Activated CD4-positive, alpha-beta T cell treated with anti-CD3 and anti-CD28 coated beads for 36 hours (primary cell): ENCODE measurements around the gene LSM11. TPM values are rescaled to one million over a fixed set of nuclear protein-coding genes. Genes with fewer than 3 reads are reported as not detected.
"Not testable (repeated sequence)": the region's sequence is repeated elsewhere in the genome, so short reads cannot be mapped to it uniquely, and the experiment has no call there.

Experiments used
- ATAC-seq: fragments of 200-7000 bp; cut with Tn5 transposase; one replicate; pipeline ENCODE4 v1.10.0; 2021; ENCODE audit warnings: mild to moderate bottlenecking, moderate library complexity
- CTCF ChIA-PET: fragments of 350-600 bp; sonication (Branson Sonifier 250); formaldehyde crosslinking; loops from one replicate; lab custom pipeline; 2021; ENCODE audit warnings: antibody characterized with exemption; lab: Charles Lee
- POLR2A ChIA-PET: fragments of 350-600 bp; sonication (Branson Sonifier 250); formaldehyde crosslinking; loops from one replicate; lab custom pipeline; 2021; ENCODE audit warnings: antibody characterized with exemption, inconsistent platforms; lab: Charles Lee
- DNase-seq: peaks from one replicate; pipeline ENCODE4 v3.0.0-alpha.2; 2020
- H3K27ac Mint-ChIP-seq: one replicate; pipeline ENCODE4 v1.8.0; 2021; ENCODE audit warnings: mixed read lengths
- H3K27me3 Mint-ChIP-seq: one replicate; pipeline ENCODE4 v1.8.0; 2021; ENCODE audit warnings: mixed read lengths
- H3K36me3 Mint-ChIP-seq: one replicate; pipeline ENCODE4 v1.8.0; 2021; ENCODE audit warnings: low read depth, mixed read lengths
- H3K4me1 Mint-ChIP-seq: one replicate; pipeline ENCODE4 v1.8.0; 2021; ENCODE audit warnings: mixed read lengths
- H3K4me3 Mint-ChIP-seq: one replicate; pipeline ENCODE4 v1.8.0; 2021; ENCODE audit warnings: mild to moderate bottlenecking, moderate library complexity, mixed read lengths
- H3K9me3 Mint-ChIP-seq: one replicate; pipeline ENCODE4 v1.8.0; 2021; ENCODE audit warnings: low read depth, mixed read lengths
- intact Hi-C, 2 experiments: fragments of 100-400 bp; cut with DNase I in 1 of 2; cut with micrococcal nuclease in 1 of 2; formaldehyde crosslinking; loops; one replicate each; pipeline versions ENCODE4 v1.14.2 to v1.15.1; 2022 to 2024; cut with DNase I, micrococcal nuclease
- total RNA-seq, 2 experiments: library from RNA; stranded (reverse); gene quantifications; one replicate each; pipeline ENCODE4 v1.2.3, GENCODE V29; 2021

LSM11 gene
- 1 to 10 TPM; 6.2 to 8.0 TPM for total RNA-seq

DNA sequence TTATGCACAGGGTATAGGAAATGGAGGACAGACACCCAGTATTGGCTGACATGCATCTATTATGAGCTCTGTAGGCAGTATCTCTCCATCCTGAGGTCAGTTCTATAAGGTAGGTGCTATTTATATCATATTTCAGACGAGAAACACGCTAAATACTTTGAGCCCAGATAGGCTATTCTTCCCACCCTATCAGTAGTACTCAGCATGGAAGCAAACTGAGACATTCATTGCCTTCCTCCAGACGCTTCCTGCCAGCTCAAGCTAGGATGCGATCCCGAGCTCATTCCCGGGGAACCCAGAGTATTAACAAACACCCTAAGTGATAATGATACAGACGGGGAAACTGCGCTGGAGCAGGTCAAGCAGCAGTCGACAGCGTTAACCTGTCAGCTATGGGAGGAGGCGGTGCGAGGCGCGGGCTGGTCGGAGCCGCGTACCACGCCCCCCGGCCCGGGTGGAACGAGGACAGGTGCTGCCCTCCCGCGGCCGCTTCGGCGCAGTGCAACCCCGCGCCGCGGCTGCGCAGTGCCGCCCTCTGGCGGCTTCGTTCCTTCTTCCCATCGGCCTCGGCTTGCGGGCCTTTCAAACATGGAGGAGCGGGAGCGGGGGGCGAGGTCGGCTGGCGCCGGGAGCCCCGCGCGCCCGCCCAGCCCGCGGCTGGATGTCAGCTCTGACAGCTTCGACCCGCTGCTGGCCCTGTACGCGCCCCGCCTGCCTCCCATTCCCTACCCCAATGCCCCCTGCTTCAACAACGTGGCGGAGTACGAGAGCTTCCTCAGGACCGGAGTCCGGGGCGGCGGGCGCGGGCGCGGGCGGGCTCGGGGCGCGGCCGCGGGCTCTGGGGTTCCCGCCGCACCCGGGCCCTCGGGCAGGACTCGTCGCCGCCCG is at the start of gene LSM11:
TSS of gene LSM11 (plus strand) at position 550 of the 888 bp plus-strand sequence. CDS start at position 589, 39 bp downstream.
- Mint-ChIP-seq H3K36me3 (peaks cover 21% of the 10 kb centered on the region), H3K4me3 (peak within 1 kb of the TSS; percentile 93), H3K27me3 (no peaks in the 10 kb centered on the region), H3K27ac (peak within 1 kb of the TSS; percentile 89), H3K4me1 (peaks cover 36% of the 10 kb centered on the region), H3K9me3 (no peaks in the 10 kb centered on the region)
- CTCF ChIA-PET = interaction anchor here (0.6 to 3.5 kb wide), 49 partner anchors 9 to 417 kb away, joined by 3 to 30 read pairs (median 4); partner anchors contain the start of genes C5orf52, SOX30 and THG1L
- POLR2A ChIA-PET = interaction anchor here (1.0 kb wide), 1 partner anchor 12 kb away, joined by 6 read pairs; the partner anchor contains the start of gene THG1L
- intact Hi-C loops = loop anchor here (1.0 to 5.0 kb wide), 16 partner anchors 12 to 601 kb away; partner anchors contain the start of genes THG1L (in 2 of the 2), ADAM19 (in 1 of the 2), MED7 (in 1 of the 2) and SOX30 (in 1 of the 2)
- DNase-seq (peak; percentile 95), ATAC-seq (peak; percentile 92)

DNA sequence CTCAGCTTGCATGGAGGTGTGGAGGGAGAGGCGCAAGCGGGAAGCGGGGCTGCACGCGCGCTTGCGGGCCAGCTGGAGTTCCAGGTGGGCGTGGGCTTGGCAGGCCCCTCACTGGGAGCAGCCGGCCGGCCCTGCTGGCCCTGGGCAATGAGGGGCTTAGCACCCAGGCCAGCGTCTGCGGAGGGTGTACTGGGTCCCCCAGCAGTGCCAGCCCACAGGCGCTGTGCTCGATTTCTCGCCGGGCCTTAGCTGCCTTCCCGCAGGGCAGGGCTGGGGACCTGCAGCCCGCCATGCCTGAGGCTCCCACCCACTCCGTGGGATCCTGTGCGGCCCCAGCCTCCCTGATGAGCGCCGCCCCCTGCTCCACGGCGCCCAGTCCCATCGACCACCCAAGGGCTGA is 49.7 kb upstream of the LSM11 start:
- H3K4me1 Mint-ChIP-seq, H3K27me3 Mint-ChIP-seq, H3K36me3 Mint-ChIP-seq, intact Hi-C loops, H3K9me3 Mint-ChIP-seq, ATAC-seq, DNase-seq, H3K4me3 Mint-ChIP-seq, H3K27ac Mint-ChIP-seq, POLR2A ChIA-PET: not testable (repeated sequence)
- CTCF ChIA-PET = interaction anchor here (0.7 to 1.2 kb wide), 4 partner anchors 12 to 261 kb away, joined by 3 to 4 read pairs (median 4); no protein-coding TSS in a partner anchor

- ATAC-seq, POLR2A ChIA-PET, intact Hi-C loops, H3K4me3 Mint-ChIP-seq, H3K4me1 Mint-ChIP-seq, H3K36me3 Mint-ChIP-seq, H3K9me3 Mint-ChIP-seq, H3K27ac Mint-ChIP-seq, DNase-seq, H3K27me3 Mint-ChIP-seq: not testable (repeated sequence)
- CTCF ChIA-PET = interaction anchor here (1.1 kb wide), 1 partner anchor 47 kb away, joined by 3 read pairs; the partner anchor contains the start of gene LSM11
Measured at GRCh38 chr5:157696154-157696553, 47.4 kb upstream of the LSM11 start.

DNA sequence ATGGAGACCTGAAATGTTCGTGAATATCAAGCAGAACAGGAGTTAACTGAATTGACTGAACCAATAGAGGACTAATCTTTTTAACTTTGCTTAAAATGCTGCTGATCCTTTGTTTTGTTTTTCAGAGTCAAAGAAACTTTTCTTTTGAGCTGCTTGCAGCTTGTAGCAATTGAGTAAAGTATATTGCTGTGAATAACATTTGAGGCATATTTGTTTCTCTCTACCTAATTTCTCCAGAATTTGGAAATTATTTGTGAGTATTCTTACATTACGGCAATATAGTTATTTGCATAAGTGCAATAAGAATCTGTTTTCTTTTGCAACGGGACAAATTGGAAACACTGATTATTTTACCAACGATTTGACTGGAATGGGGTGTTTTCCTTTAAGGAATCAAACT is 44.8 kb upstream of the LSM11 start:
- H3K4me1 Mint-ChIP-seq, H3K9me3 Mint-ChIP-seq, POLR2A ChIA-PET, H3K4me3 Mint-ChIP-seq, H3K27me3 Mint-ChIP-seq, H3K27ac Mint-ChIP-seq, ATAC-seq, H3K36me3 Mint-ChIP-seq, DNase-seq, intact Hi-C loops: not testable (repeated sequence)
- CTCF ChIA-PET = interaction anchor here (0.6 kb wide), 2 partner anchors 44 to 240 kb away, joined by 3 read pairs; no protein-coding TSS in a partner anchor

DNA sequence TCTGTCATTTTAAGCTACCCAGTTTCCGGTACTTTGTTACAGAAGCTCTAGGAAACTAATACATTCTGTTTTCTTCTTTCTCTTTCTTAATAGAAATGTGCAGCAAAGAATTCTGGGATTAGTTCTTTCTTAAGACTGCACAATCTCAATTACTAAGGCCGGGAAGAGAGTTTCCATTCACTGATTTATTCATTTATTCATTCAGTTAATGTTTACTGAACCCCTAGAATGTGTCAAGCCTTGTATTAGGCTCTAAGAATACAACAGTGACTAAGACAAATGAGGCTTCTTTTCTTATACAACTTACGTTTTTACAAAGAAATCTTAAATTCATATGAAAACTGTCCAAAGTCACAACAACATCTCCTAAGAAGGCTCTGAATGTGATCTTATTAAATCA is 39.8 kb upstream of the LSM11 start:
- H3K9me3 Mint-ChIP-seq = peaks cover 2% of the 10 kb centered on the region
- peaks cover 2% of the 10 kb centered on the region for H3K27me3 Mint-ChIP-seq
- H3K4me1 Mint-ChIP-seq = no peaks in the 10 kb centered on the region
- no peaks in the 10 kb centered on the region for H3K36me3 Mint-ChIP-seq
- H3K4me3 Mint-ChIP-seq = no peak overlapping the region
- intact Hi-C loops = no loop called here
- no peak overlapping the region for H3K27ac Mint-ChIP-seq
- no peak for DNase-seq
- ChIA-PET CTCF (no interaction called here), POLR2A (no interaction called here)
- no peak for ATAC-seq

- ChIA-PET CTCF (interaction anchor here (0.6 to 1.9 kb wide), 6 partner anchors 8 to 401 kb away, joined by 3 to 7 read pairs (median 4); partner anchors contain the start of gene LSM11), POLR2A (no interaction called here)
- Mint-ChIP-seq H3K9me3 (no peaks in the 10 kb centered on the region), H3K4me3 (no peak overlapping the region), H3K27ac (no peak overlapping the region), H3K4me1 (peaks cover 10% of the 10 kb centered on the region), H3K36me3 (no peaks in the 10 kb centered on the region), H3K27me3 (peaks cover 2% of the 10 kb centered on the region)
- DNase-seq = no peak
- ATAC-seq = no peak
- intact Hi-C loops = no loop called here
Measured at GRCh38 chr5:157708866-157709265, 34.6 kb upstream of the LSM11 start.

DNA sequence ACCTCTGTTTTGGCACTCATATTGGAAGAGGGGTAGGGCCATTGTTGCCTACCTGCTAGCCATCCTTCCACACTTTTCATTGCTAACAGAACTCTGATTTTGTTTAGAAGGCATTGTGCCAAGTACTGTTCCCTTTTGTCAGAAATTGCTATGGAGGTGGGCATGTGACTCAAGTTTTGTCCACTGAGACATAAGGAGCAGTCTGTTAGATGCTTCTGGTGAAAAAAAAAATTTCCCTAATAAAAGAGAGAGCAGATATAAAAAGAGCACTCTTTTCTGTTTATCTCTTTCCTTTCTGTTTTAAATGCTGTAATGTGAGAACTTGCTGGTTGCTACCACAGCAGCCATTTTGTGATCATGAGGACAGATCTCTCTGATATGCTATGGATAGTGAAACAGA is 34.2 kb upstream of the LSM11 start:
- Mint-ChIP-seq H3K27me3 (peaks cover 2% of the 10 kb centered on the region), H3K27ac (no peak overlapping the region), H3K4me3 (no peak overlapping the region), H3K9me3 (no peaks in the 10 kb centered on the region), H3K36me3 (no peaks in the 10 kb centered on the region), H3K4me1 (peaks cover 15% of the 10 kb centered on the region)
- ChIA-PET POLR2A (no interaction called here), CTCF (interaction anchor here (1.3 to 1.9 kb wide), 3 partner anchors 10 to 277 kb away, joined by 4 to 5 read pairs (median 4); partner anchors contain the start of gene LSM11)
- no peak for DNase-seq
- intact Hi-C loops = no loop called here
- no peak for ATAC-seq

DNA sequence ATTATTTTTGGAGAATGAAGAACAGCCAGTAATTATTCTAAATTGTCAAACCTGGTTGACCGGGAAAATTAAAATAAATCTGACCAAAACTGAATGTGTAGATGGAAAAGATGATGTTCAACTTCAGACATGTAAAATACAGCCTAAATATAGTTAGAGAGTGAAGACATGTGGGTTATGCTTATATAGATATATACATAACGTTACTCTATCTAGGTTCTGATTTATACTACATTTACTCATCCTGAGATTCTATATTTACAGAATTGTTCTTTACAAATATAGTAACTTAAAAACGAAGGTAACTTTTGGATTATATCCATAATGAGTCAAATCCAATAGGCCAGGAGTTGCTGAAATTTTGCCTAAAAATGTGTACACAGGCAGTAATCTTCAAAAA is 33.1 kb upstream of the LSM11 start:
- H3K27ac Mint-ChIP-seq = no peak overlapping the region
- H3K9me3 Mint-ChIP-seq = no peaks in the 10 kb centered on the region
- intact Hi-C loops = loop anchor here in 1 of 2 experiments (10.0 kb wide), 1 partner anchor 246 kb away; the partner anchor contains the start of gene NIPAL4
- ChIA-PET CTCF (no interaction called here), POLR2A (no interaction called here)
- DNase-seq = no peak
- H3K4me3 Mint-ChIP-seq = no peak overlapping the region
- no peak for ATAC-seq
- H3K27me3 Mint-ChIP-seq = no peaks in the 10 kb centered on the region
- H3K4me1 Mint-ChIP-seq = peaks cover 20% of the 10 kb centered on the region
- H3K36me3 Mint-ChIP-seq = no peaks in the 10 kb centered on the region

DNA sequence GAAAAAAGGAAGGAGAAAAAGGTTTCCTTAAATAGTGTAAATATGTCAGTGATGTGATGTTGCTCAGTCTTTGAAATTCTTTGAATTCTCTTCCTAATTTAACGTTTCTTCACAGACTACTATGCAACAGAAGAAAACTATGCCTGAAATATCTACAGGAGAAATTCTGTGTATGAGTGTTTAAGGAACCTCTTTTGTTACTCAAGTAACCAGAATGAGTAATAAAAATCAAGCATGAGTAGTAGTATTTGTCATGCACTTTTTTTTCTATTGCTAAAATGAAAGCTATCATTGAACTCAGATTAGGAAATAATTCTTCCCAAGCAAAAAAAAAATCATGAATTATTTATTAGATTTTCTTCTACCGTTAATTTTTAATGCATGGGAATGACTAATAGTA is 32.6 kb upstream of the LSM11 start:
- ATAC-seq = peak; percentile 82
- POLR2A ChIA-PET = no interaction called here

GRCh38 chr5:157713830-157714595 is 29.5 kb upstream of the LSM11 start:
- no peak overlapping the region for H3K27ac Mint-ChIP-seq
- ATAC-seq = no peak
- DNase-seq = no peak
- no peaks in the 10 kb centered on the region for H3K9me3 Mint-ChIP-seq
- peaks cover 33% of the 10 kb centered on the region for H3K4me1 Mint-ChIP-seq
- H3K4me3 Mint-ChIP-seq = no peak overlapping the region
- CTCF ChIA-PET = no interaction called here
- peaks cover 3% of the 10 kb centered on the region for H3K36me3 Mint-ChIP-seq
- intact Hi-C loops = loop anchor here in 1 of 2 experiments (10.0 kb wide), 1 partner anchor 249 kb away; the partner anchor contains the start of gene NIPAL4
- no peaks in the 10 kb centered on the region for H3K27me3 Mint-ChIP-seq
- POLR2A ChIA-PET = no interaction called here

More for the DNA sequence above, 32.6 kb upstream of the LSM11 start:
- Mint-ChIP-seq H3K4me3 (no peak overlapping the region), H3K4me1 (peaks cover 20% of the 10 kb centered on the region), H3K27me3 (no peaks in the 10 kb centered on the region), H3K9me3 (no peaks in the 10 kb centered on the region), H3K27ac (no peak overlapping the region), H3K36me3 (no peaks in the 10 kb centered on the region)
- intact Hi-C loops = loop anchor here in 1 of 2 experiments (10.0 kb wide), 1 partner anchor 246 kb away; the partner anchor contains the start of gene NIPAL4
- CTCF ChIA-PET = interaction anchor here (0.7 kb wide), 1 partner anchor 425 kb away, joined by 3 read pairs; no protein-coding TSS in a partner anchor
- DNase-seq = no peak

DNA sequence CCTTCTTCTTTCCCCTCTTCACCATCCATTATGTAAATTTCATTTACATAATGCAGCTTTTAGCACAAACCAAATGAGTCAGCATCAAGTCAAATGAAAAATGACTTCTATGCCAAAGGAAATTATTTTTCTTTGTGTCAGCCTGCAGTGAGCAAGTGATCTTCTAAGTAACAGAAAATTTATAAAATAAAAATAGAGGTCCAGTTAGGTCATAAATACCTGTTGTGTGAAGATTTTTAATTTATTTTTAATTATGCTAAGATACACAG is 29.0 kb upstream of the LSM11 start:
- no peak for DNase-seq
- Mint-ChIP-seq H3K4me1 (peaks cover 33% of the 10 kb centered on the region), H3K9me3 (no peaks in the 10 kb centered on the region), H3K36me3 (peaks cover 3% of the 10 kb centered on the region), H3K4me3 (no peak overlapping the region), H3K27ac (no peak overlapping the region), H3K27me3 (no peaks in the 10 kb centered on the region)
- POLR2A ChIA-PET = no interaction called here
- no peak for ATAC-seq
- CTCF ChIA-PET = no interaction called here
- intact Hi-C loops = loop anchor here in 1 of 2 experiments (10.0 kb wide), 1 partner anchor 250 kb away; the partner anchor contains the start of gene NIPAL4
